ENCODE measurements around the gene TSEN54. TPM values are rescaled to one million over a fixed set of nuclear protein-coding genes. Genes with fewer than 3 reads are reported as not detected.

Gene TSEN54
- total RNA-seq, 2 experiments from 2014 or later, result 73.3 to 78.7 TPM

DNA sequence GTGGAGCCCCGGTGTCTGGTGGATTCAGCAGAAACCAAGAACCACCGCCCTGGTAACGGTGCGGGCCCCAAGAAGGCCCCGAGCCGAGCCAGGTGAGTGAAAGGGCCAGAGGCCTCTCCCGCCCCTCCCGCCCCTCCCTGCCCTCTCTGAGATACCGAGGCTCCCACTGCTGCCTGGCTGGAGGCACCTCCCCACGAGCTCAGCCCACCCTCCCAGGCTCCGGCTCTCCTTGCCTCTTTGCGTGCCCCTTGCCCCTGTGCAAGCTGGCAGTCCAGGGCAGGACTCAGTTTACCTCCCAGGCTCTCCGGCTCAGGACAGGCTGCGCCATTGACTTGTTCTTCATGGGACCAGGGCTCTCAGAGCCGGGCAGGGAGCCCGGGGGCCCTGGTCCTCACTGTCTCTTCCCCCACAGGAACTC is 57.2 kb downstream of the TSEN54 start:
- Histone ChIP-seq H3K36me3 (ENCODE audit: insufficient read depth, low read length) (peaks cover 10% of the 10 kb centered on the region), H3K27me3 (ENCODE audit: control insufficient read depth in 1 of 2, insufficient read depth in 2 of 2, low read length in 2 of 2) (no peaks in the 10 kb centered on the region), H3K4me1 (ENCODE audit: insufficient read depth, low read length) (peaks cover 6% of the 10 kb centered on the region), H3K4me3 (ENCODE audit: low read length) (no peak overlapping the region), H3K9me3 (ENCODE audit: control insufficient read depth in 1 of 2, insufficient read depth in 1 of 2, low read length in 2 of 2) (no peaks in the 10 kb centered on the region), H3K27ac (ENCODE audit: low read depth in 1 of 2, low read length in 2 of 2) (no peak overlapping the region)
- ChIA-PET POLR2A (no interaction called here), CTCF (no interaction called here)
- Mint-ChIP-seq H3K36me3 (ENCODE audit: low read depth) (no peaks in the 10 kb centered on the region), H3K4me3 (no peak overlapping the region), H3K27ac (no peak overlapping the region), H3K4me1 (ENCODE audit: low read depth) (no peaks in the 10 kb centered on the region), H3K9me3 (no peaks in the 10 kb centered on the region), H3K27me3 (no peaks in the 10 kb centered on the region)
- DNase-seq, result no peak
- ATAC-seq (ENCODE audit: poor library complexity), result no peak
- intact Hi-C loops (cut with DNase I, micrococcal nuclease), result no loop called here
- TF ChIP-seq, protein P1, sequence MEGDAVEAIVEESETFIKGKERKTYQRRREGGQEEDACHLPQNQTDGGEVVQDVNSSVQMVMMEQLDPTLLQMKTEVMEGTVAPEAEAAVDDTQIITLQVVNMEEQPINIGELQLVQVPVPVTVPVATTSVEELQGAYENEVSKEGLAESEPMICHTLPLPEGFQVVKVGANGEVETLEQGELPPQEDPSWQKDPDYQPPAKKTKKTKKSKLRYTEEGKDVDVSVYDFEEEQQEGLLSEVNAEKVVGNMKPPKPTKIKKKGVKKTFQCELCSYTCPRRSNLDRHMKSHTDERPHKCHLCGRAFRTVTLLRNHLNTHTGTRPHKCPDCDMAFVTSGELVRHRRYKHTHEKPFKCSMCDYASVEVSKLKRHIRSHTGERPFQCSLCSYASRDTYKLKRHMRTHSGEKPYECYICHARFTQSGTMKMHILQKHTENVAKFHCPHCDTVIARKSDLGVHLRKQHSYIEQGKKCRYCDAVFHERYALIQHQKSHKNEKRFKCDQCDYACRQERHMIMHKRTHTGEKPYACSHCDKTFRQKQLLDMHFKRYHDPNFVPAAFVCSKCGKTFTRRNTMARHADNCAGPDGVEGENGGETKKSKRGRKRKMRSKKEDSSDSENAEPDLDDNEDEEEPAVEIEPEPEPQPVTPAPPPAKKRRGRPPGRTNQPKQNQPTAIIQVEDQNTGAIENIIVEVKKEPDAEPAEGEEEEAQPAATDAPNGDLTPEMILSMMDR (IDR thresholded peaks at IDR 0.05), result no peak

GRCh38 chr17:75573994-75574393 is 57.7 kb downstream of the TSEN54 start:
- Histone ChIP-seq H3K27me3 (ENCODE audit: control insufficient read depth in 1 of 2, insufficient read depth in 2 of 2, low read length in 2 of 2) (no peaks in the 10 kb centered on the region), H3K9me3 (ENCODE audit: control insufficient read depth in 1 of 2, insufficient read depth in 1 of 2, low read length in 2 of 2) (no peaks in the 10 kb centered on the region), H3K4me1 (ENCODE audit: insufficient read depth, low read length) (peaks cover 6% of the 10 kb centered on the region), H3K36me3 (ENCODE audit: insufficient read depth, low read length) (peaks cover 6% of the 10 kb centered on the region), H3K27ac (ENCODE audit: low read depth in 1 of 2, low read length in 2 of 2) (no peak overlapping the region), H3K4me3 (ENCODE audit: low read length) (no peak overlapping the region)
- DNase-seq (no peak), ATAC-seq (ENCODE audit: poor library complexity) (no peak)
- H3K36me3 Mint-ChIP-seq (ENCODE audit: low read depth), result no peaks in the 10 kb centered on the region
- ChIA-PET POLR2A (no interaction called here), CTCF (no interaction called here)
- no peak overlapping the region for H3K4me3 Mint-ChIP-seq
- TF ChIP-seq, protein P1 (IDR thresholded peaks at IDR 0.05), result no peak
- no peaks in the 10 kb centered on the region for H3K4me1 Mint-ChIP-seq (ENCODE audit: low read depth)
- H3K27ac Mint-ChIP-seq, result no peak overlapping the region
- H3K27me3 Mint-ChIP-seq, result no peaks in the 10 kb centered on the region
- no peaks in the 10 kb centered on the region for H3K9me3 Mint-ChIP-seq
- intact Hi-C loops (cut with DNase I, micrococcal nuclease), result no loop called here

Small RNA genes within 50 kb of the gene (microRNA-seq; reads per million reads assigned to microRNA genes)
- gene MIR6785 (ENCODE audit: borderline microRNAs expressed, borderline replicate concordance), result not detected

Other genes with a start within 250 kb of the TSEN54 start
- gene MIF4GD, start 245.3 kb upstream of the TSEN54 start, total RNA-seq, result 10 to 100 TPM; 29.4 to 32.4 TPM
- gene SLC25A19, start 227.1 kb upstream of the TSEN54 start, total RNA-seq, result 10 to 100 TPM; 11.1 to 12.0 TPM
- gene GRB2, start 110.8 kb upstream of the TSEN54 start, total RNA-seq, result 10 to 100 TPM; 88.8 to 92.6 TPM
- gene TMEM94, start 59.9 kb upstream of the TSEN54 start, total RNA-seq, result 10 to 100 TPM; 52.8 to 57.3 TPM
- gene CASKIN2, start 991 bp upstream of the TSEN54 start, total RNA-seq, result under 1 TPM; 0.17 to 0.25 TPM
- 10 to 100 TPM; 31.2 to 34.2 TPM for gene LLGL2, start 9.2 kb downstream of the TSEN54 start, total RNA-seq
- gene MYO15B, start 71.3 kb downstream of the TSEN54 start, total RNA-seq, result 100 to 1,000 TPM; 202 to 209 TPM
- 1 to 10 TPM in 1 of 2 experiments, under 1 TPM in 1; 0.75 to 1.3 TPM for gene SMIM5, start 116.9 kb downstream of the TSEN54 start, total RNA-seq
- gene RECQL5, start 150.6 kb downstream of the TSEN54 start, total RNA-seq, result 10 to 100 TPM; 16.4 to 17.7 TPM
- 100 to 1,000 TPM; 209 to 227 TPM for gene SAP30BP, start 150.8 kb downstream of the TSEN54 start, total RNA-seq
- 1 to 10 TPM in 1 of 2 experiments, under 1 TPM in 1; 0.81 to 1.3 TPM for gene ITGB4, start 204.9 kb downstream of the TSEN54 start, total RNA-seq
- 1 to 10 TPM; 5.9 to 6.0 TPM for gene GALK1, start 248.7 kb downstream of the TSEN54 start, total RNA-seq

Data from CD4-positive, alpha-beta T cell (primary cell).